WERI-Rb-1 (cell line): Measurements from ENCODE around the gene RIPOR3.

Experiments used
- DNase-seq: peaks from one replicate; pipeline ENCODE4 v3.0.0-alpha.2; 2020
- H3K27ac ChIP-seq: fragments of 250-450 bp; sonication (Bioruptor Pico); 2 replicates; pipeline ENCODE4 v1.5.1; 2020; ENCODE audit warnings: mild to moderate bottlenecking, moderate library complexity
- H3K27me3 ChIP-seq: fragments of 250-450 bp; sonication (Bioruptor Pico); 2 replicates; pipeline ENCODE4 v1.5.1; 2021; ENCODE audit warnings: mild to moderate bottlenecking, low read depth, moderate library complexity; ENCODE audit not compliant: insufficient read depth, severe bottlenecking
- H3K36me3 ChIP-seq: fragments of 250-450 bp; sonication (Bioruptor Pico); 2 replicates; pipeline ENCODE4 v1.5.1; 2020; ENCODE audit warnings: mild to moderate bottlenecking, moderate library complexity
- H3K4me3 ChIP-seq: 2 replicates; pipeline ENCODE4 v1.5.1; 2011; ENCODE audit warnings: low read depth, mild to moderate bottlenecking, control low read depth, low read length
- H3K9me3 ChIP-seq: fragments of 250-450 bp; sonication (Bioruptor Pico); 2 replicates; pipeline ENCODE4 v1.5.1; 2021; ENCODE audit warnings: mild to moderate bottlenecking, moderate library complexity; ENCODE audit not compliant: severe bottlenecking
- CTCF ChIP-seq: IDR thresholded peaks from 2 replicates; pipeline ENCODE4 v1.5.1; 2011; ENCODE audit warnings: low read depth, mild to moderate bottlenecking, control low read depth, inconsistent platforms, low read length

RIPOR3 gene

GRCh38 chr20:50592282-50593004, 98.9 kb downstream of the RIPOR3 start:
- no peaks in the 10 kb centered on the region for H3K27me3 ChIP-seq
- H3K36me3 ChIP-seq, result no peaks in the 10 kb centered on the region
- H3K4me3 ChIP-seq, result no peak overlapping the region
- no peak for DNase-seq
- no peaks in the 10 kb centered on the region for H3K9me3 ChIP-seq
- no peak overlapping the region for H3K27ac ChIP-seq
- TF ChIP-seq CTCF, result no peak

GRCh38 chr20:50591233-50591852, 100.0 kb downstream of the RIPOR3 start:
- H3K27ac ChIP-seq, result no peak overlapping the region
- no peak for TF ChIP-seq CTCF
- no peaks in the 10 kb centered on the region for H3K9me3 ChIP-seq
- no peaks in the 10 kb centered on the region for H3K36me3 ChIP-seq
- no peak overlapping the region for H3K4me3 ChIP-seq
- H3K27me3 ChIP-seq, result no peaks in the 10 kb centered on the region
- no peak for DNase-seq

- no peak for TF ChIP-seq CTCF
- H3K27ac ChIP-seq, result no peak overlapping the region
Measured at GRCh38 chr20:50590348-50590664, 101.0 kb downstream of the RIPOR3 start.

GRCh38 chr20:50589548-50590347, 101.6 kb downstream of the RIPOR3 start:
- Histone ChIP-seq H3K27ac (no peak overlapping the region), H3K27me3 (no peaks in the 10 kb centered on the region), H3K4me3 (no peak overlapping the region), H3K9me3 (no peaks in the 10 kb centered on the region), H3K36me3 (no peaks in the 10 kb centered on the region)
- TF ChIP-seq CTCF, result no peak
- DNase-seq, result no peak

More at GRCh38 chr20:50590348-50590664, 101.0 kb downstream of the RIPOR3 start:
- no peak for DNase-seq
- H3K4me3 ChIP-seq, result no peak overlapping the region
- no peaks in the 10 kb centered on the region for H3K9me3 ChIP-seq
- no peaks in the 10 kb centered on the region for H3K36me3 ChIP-seq
- no peaks in the 10 kb centered on the region for H3K27me3 ChIP-seq

- DNase-seq, result peak; percentile 79
- H3K4me3 ChIP-seq, result no peak overlapping the region
- no peaks in the 10 kb centered on the region for H3K27me3 ChIP-seq
- H3K36me3 ChIP-seq, result peaks cover 8% of the 10 kb centered on the region
- peak; percentile 98 for TF ChIP-seq CTCF
- no peak overlapping the region for H3K27ac ChIP-seq
- H3K9me3 ChIP-seq, result no peaks in the 10 kb centered on the region
Measured at GRCh38 chr20:50588034-50588736, 103.2 kb downstream of the RIPOR3 start.
